Measurements from ENCODE around the gene KRTAP11-1.
A peak's percentile ranks its signal among the peaks of the same experiment; 100 is the strongest.

KRTAP11-1 gene, protein sequence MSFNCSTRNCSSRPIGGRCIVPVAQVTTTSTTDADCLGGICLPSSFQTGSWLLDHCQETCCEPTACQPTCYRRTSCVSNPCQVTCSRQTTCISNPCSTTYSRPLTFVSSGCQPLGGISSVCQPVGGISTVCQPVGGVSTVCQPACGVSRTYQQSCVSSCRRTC

DNA sequence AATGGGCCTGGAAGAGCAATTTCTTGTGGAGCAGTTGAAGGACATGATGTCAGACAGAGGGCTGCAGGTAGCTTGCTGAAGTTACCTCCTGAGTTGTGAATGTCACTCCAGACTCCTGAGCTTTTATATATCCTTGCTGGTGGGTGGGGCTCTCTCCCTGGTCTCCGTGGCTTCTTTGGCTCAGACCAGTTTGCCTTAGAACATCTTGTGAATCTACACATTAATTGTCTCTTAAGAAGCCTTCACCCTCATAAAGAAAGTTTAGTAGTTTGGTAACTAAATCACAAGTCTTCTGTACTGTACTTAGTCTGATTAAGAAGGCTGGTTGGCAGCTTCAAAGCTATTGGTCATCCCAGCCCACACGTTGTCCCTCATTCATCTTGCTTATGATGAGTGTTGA is at the start of gene KRTAP11-1:
Gene KRTAP11-1 (minus strand): TSS at position 101 of the 400 bp plus-strand sequence. CDS start 56 bp downstream, at position 45.
- no peak for DNase-seq (ENCODE audit: low read depth in 3 of 3, low spot score in 1 of 3)

GRCh38 chr21:30924146-30924700 is 42.8 kb upstream of the KRTAP11-1 start:
- no peak for DNase-seq (ENCODE audit: low read depth in 3 of 3, low spot score in 1 of 3)

DNA sequence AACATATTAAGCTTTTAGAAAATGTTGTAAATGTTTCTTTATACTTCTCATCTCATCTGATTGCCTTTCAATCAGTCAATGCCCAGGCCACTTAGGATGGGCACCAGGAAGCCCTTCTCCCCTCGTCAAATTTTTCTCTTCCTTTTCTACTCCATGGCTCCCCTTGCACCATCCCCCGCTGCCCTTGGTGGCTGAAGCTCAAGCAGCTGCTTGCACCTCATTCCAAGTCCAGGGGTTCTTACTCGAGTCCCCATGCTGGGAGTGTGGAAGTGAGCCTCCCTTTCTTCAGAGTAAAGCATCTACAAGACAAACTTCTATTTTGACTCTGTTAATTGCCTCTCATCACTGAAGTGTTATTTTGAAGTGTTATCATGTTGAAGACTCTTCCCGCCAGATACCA is 39.7 kb upstream of the KRTAP11-1 start:
- DNase-seq (ENCODE audit: low read depth in 3 of 3, low spot score in 1 of 3): no peak

GRCh38 chr21:30917557-30917956 is 36.2 kb upstream of the KRTAP11-1 start:
- no peak for DNase-seq (ENCODE audit: low read depth in 3 of 3, low spot score in 1 of 3)

- DNase-seq (ENCODE audit: low read depth in 3 of 3, low spot score in 1 of 3): no peak
Observed at GRCh38 chr21:30900881-30901280, 19.5 kb upstream of the KRTAP11-1 start.

DNA sequence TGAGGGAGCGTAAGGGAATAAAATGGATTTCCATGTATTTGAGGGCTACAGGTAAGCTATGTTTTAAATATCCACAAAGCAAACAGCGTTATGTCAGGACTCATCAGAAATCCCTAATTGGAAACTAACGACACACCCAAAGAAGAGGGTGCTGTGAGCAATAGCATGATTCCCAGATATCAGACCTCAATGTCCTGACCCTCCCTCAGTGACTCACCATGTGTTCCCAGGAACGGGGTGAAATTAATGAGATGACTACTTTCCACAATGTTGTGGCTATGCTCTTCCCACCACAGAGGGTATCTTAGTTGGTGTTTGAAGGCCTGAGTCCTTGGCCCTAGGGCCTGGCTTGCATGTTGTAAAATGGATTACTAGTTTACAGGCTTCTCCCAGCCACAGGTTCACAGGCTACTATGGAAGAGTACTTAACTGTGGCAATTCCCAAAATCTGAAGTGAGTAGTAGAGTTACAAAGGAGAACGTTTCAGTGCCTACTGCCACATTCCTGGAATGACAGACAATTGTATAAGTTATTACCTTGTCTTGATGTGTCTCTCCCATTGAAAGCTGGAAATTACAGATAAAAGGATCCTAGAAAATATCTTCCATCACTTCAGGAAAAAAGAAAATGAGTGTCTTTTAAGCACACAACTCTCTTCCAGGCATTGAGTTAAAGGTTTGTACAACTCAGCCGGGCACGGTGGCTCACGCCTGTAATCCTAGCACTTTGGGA is 1.7 kb upstream of the KRTAP11-1 start:
- no peak for DNase-seq (ENCODE audit: low read depth in 3 of 3, low spot score in 1 of 3)

GRCh38 chr21:30880914-30881313 is 466 bp downstream of the KRTAP11-1 start:
- DNase-seq (ENCODE audit: low read depth in 3 of 3, low spot score in 1 of 3): no peak

DNA sequence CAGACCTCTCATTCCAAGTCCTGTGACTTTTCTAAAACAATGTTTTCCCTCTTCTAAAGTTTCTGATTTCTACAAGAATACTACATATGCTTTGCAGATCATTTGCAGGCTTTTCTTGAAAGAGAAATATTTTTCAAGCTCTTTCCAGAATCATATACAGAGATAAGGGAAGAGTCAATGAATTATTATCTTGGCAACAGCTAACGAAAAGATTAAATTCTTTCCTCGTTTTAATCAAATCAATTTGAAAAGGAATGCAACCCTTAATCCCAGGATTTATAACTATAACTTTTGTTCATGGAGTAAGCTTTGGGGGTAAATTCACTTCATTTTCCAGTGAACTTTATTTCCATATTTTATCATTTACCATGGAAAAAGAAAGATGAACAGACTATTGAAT is 6.9 kb downstream of the KRTAP11-1 start:
- no peak for DNase-seq (ENCODE audit: low read depth in 3 of 3, low spot score in 1 of 3)

- no peak for DNase-seq (ENCODE audit: low read depth in 3 of 3, low spot score in 1 of 3)
Observed at GRCh38 chr21:30847627-30848500, 33.5 kb downstream of the KRTAP11-1 start.

- DNase-seq (ENCODE audit: low read depth in 3 of 3, low spot score in 1 of 3): no peak
Observed at GRCh38 chr21:30842990-30843389, 38.4 kb downstream of the KRTAP11-1 start.

DNA sequence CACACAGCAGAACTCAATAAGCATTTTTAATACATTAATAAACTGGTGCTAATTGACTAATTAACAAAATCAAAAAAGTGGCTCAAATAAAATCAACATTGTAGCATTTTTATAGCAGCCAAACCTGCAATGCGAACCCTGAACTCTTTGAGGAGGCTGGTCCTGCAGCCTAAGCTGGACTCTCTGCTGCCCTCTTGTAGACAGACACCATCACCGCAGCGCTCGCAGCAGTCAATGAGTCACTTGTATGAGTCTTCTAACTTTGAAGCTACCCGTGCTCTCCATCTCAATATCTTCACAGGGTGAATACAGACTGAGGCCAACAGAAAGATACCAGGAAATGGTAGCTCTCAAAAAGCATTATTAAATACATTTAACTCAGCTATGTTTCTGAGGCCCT is 42.1 kb downstream of the KRTAP11-1 start:
- DNase-seq (ENCODE audit: low read depth in 3 of 3, low spot score in 1 of 3): peak in 1 of 3 donors; percentile 11

- no peak for DNase-seq (ENCODE audit: low read depth in 3 of 3, low spot score in 1 of 3)
Observed at GRCh38 chr21:30838536-30838935, 42.8 kb downstream of the KRTAP11-1 start.

DNA sequence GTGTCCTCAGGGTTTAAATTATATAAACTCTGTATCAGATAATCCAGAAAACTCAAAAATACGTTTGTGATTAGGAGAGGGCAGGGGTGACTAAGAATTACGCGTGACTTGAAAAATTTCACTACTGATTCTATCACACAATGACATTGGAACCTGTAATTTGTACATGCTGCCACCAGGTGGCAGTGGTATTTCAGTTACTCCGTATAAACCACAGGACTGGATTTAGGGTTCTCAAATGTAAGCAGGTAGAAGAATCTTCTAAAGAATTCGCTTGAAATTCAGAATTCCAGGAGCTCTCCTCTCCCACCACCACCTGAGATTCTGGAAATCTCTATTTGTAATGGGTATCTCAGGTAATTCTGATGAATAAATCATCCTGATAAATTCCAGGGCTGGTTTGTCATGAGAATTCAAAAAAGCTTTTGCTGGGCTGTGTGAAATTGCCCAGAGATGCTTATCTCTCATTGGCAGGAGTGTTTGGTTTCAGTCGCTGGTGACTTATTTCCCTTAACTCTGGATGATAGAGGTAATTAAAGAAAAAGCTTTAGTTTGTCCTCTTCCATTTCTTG is 50.1 kb downstream of the KRTAP11-1 start:
- peak in 1 of 3 donors; percentile 10 for DNase-seq (ENCODE audit: low read depth in 3 of 3, low spot score in 1 of 3)
